Mammary epithelial cell (primary cell): Measurements from ENCODE around the gene TXLNA.

ENCODE experiments used
- EZH2 ChIP-seq: IDR thresholded peaks from 2 replicates; pipeline ENCODE4 v1.6.1; 2012; ENCODE audit warnings: low read length, inconsistent platforms, borderline replicate concordance
- TF ChIP-seq, protein P1 (sequence below), 2 donors: IDR thresholded peaks in 1 of 2; conservative IDR thresholded peaks in 1 of 2; 2 replicates each; pipeline ENCODE4 v1.5.1; 2011 to 2012; ENCODE audit warnings: inconsistent platforms in 2 of 2, low read length in 2 of 2, mild to moderate bottlenecking in 2 of 2, control low read depth in 1 of 2, low read depth in 1 of 2; ENCODE audit not compliant: insufficient read depth in 1 of 2; ENCODE audit errors: extremely low read depth in 1 of 2

DNA sequence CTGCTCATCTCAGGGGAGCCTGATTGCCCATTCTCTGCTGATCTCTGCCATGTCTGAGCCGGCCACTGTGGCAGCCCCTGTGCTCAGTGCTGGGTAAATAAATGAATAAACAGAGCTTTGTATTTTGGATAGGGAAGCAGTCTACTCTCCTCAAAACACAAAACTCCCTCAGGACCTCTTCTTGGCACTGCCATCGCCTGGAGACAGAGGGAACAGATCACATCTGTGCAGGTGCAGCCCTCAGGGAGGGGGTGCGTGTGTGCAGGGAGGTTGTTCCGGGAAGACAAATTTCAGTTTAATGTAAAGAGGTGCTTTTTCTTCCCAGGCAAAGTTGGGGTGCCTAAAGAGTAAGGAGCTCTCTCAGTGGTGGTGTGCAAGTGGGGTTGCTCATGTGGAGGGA, 59.9 kb downstream of the TXLNA start:
- no peak for TF ChIP-seq EZH2
- TF ChIP-seq, protein P1, sequence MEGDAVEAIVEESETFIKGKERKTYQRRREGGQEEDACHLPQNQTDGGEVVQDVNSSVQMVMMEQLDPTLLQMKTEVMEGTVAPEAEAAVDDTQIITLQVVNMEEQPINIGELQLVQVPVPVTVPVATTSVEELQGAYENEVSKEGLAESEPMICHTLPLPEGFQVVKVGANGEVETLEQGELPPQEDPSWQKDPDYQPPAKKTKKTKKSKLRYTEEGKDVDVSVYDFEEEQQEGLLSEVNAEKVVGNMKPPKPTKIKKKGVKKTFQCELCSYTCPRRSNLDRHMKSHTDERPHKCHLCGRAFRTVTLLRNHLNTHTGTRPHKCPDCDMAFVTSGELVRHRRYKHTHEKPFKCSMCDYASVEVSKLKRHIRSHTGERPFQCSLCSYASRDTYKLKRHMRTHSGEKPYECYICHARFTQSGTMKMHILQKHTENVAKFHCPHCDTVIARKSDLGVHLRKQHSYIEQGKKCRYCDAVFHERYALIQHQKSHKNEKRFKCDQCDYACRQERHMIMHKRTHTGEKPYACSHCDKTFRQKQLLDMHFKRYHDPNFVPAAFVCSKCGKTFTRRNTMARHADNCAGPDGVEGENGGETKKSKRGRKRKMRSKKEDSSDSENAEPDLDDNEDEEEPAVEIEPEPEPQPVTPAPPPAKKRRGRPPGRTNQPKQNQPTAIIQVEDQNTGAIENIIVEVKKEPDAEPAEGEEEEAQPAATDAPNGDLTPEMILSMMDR (conservative IDR thresholded peaks at IDR 0.05 in 1 of 2, IDR thresholded peaks at IDR 0.05 in 1 of 2; ENCODE audit: extremely low read depth in 1 of 2, insufficient read depth in 1 of 2, low read depth in 1 of 2, low read length in 2 of 2) = no peak
